ENCODE results near the gene URB2. TPM values are rescaled to one million over a fixed set of nuclear protein-coding genes. Genes with fewer than 3 reads are reported as not detected.
A peak's percentile ranks its signal among the peaks of the same experiment; 100 is the strongest.

Gene URB2
- total and polyA plus RNA-seq, 2 donors (not counting 3 experiments of a cell fraction or from before 2014, with no cell fraction given) = 4.7 to 12.4 TPM

GRCh38 chr1:229623838-229624237 is 2.2 kb upstream of the URB2 start:
- intact Hi-C loops (cut with micrococcal nuclease) (no loop called here), dilution Hi-C loops (cut with MboI; ENCODE audit: extremely low pct_ligation_motif_present, low sequenced_read_pairs) (no loop called here)
- Histone ChIP-seq H3K9ac (replicated peaks; ENCODE audit: extremely low read depth, insufficient read depth, low read length) (no peak overlapping the region), H2AFZ (ENCODE audit: low read depth, low read length) (no peak overlapping the region), H3K79me2 (ENCODE audit: control insufficient read depth, insufficient read depth, low read length) (peaks cover 89% of the 10 kb centered on the region), H3K27ac (ENCODE audit: insufficient read depth, low read depth, low read length) (no peak overlapping the region), H3K4me3 (replicated peaks in 1 of 3; ENCODE audit: insufficient read depth in 1 of 3, low read depth in 1 of 3, low read length in 3 of 3) (no peak overlapping the region), H4K20me1 (replicated peaks; ENCODE audit: control insufficient read depth, extremely low read depth, insufficient read depth, low read length) (no peaks in the 10 kb centered on the region), H3K27me3 (ENCODE audit: control insufficient read depth in 2 of 2, insufficient read depth in 2 of 2, low read length in 2 of 2) (no peaks in the 10 kb centered on the region), H3K9me1 (replicated peaks; ENCODE audit: control insufficient read depth, extremely low read depth, insufficient read depth, low read length) (no peaks in the 10 kb centered on the region), H3K4me2 (ENCODE audit: insufficient read depth, low read length) (no peak overlapping the region), H3K36me3 (ENCODE audit: control insufficient read depth in 2 of 2, extremely low read depth in 1 of 2, insufficient read depth in 2 of 2, low read length in 2 of 2) (no peaks in the 10 kb centered on the region), H3K4me1 (ENCODE audit: control insufficient read depth, extremely low read depth, insufficient read depth, low read length) (peaks cover 16% of the 10 kb centered on the region), H3K9me3 (replicated peaks; ENCODE audit: control insufficient read depth, insufficient read depth, low read length) (no peaks in the 10 kb centered on the region)
- BruUV-seq (replicated peaks) = TSS peak; percentile 20
- POLR2A ChIA-PET = no interaction called here
- TF ChIP-seq POLR2AphosphoS5 (IDR thresholded peaks at IDR 0.05; ENCODE audit: insufficient read depth, low read depth, low read length) = no peak
- DNase-seq (ENCODE audit: low read depth, low spot score) (no peak), FAIRE-seq (no peak)
- CTCF ChIA-PET = interaction anchor here (0.6 to 7.4 kb wide), 3 partner anchors 9 to 65 kb away, joined by 3 to 69 read pairs (median 3); partner anchors contain the start of gene ABCB10

GRCh38 chr1:229624521-229625070 is 1.5 kb upstream of the URB2 start:
- H3K4me3 ChIP-seq (replicated peaks in 1 of 3; ENCODE audit: insufficient read depth in 1 of 3, low read depth in 1 of 3, low read length in 3 of 3) = peak overlapping the region; percentile 71 to 98 (median 75)
- H3K36me3 ChIP-seq (ENCODE audit: control insufficient read depth in 2 of 2, extremely low read depth in 1 of 2, insufficient read depth in 2 of 2, low read length in 2 of 2) = no peaks in the 10 kb centered on the region
- intact Hi-C loops (cut with micrococcal nuclease) (loop anchor here (1.0 kb wide), 1 partner anchor 8 kb away; no protein-coding TSS in a partner anchor), dilution Hi-C loops (cut with MboI; ENCODE audit: extremely low pct_ligation_motif_present, low sequenced_read_pairs) (no loop called here)
- no TSS peak for BruUV-seq (replicated peaks)
- H3K4me1 ChIP-seq (ENCODE audit: control insufficient read depth, extremely low read depth, insufficient read depth, low read length) = peaks cover 16% of the 10 kb centered on the region
- no peaks in the 10 kb centered on the region for H4K20me1 ChIP-seq (replicated peaks; ENCODE audit: control insufficient read depth, extremely low read depth, insufficient read depth, low read length)
- peaks cover 88% of the 10 kb centered on the region for H3K79me2 ChIP-seq (ENCODE audit: control insufficient read depth, insufficient read depth, low read length)
- H2AFZ ChIP-seq (ENCODE audit: low read depth, low read length) = peak overlapping the region; percentile 13
- no peaks in the 10 kb centered on the region for H3K27me3 ChIP-seq (ENCODE audit: control insufficient read depth in 2 of 2, insufficient read depth in 2 of 2, low read length in 2 of 2)
- ChIA-PET POLR2A (interaction anchor here (0.9 kb wide), 1 partner anchor 66 kb away, joined by 3 read pairs; the partner anchor contains the start of gene ABCB10), CTCF (interaction anchor here (1.3 to 7.4 kb wide), 2 partner anchors 66 to 591 kb away, joined by 4 to 69 read pairs; partner anchors contain the start of gene ABCB10)
- TF ChIP-seq FOS (IDR thresholded peaks at IDR 0.05; ENCODE audit: borderline replicate concordance, insufficient read depth, low read length) (no peak), EZH2 (IDR thresholded peaks at IDR 0.05; ENCODE audit: borderline replicate concordance, low read depth, low read length, severe bottlenecking) (no peak), POLR2AphosphoS5 (IDR thresholded peaks at IDR 0.05; ENCODE audit: insufficient read depth, low read depth, low read length) (no peak), MYC (IDR thresholded peaks at IDR 0.05; ENCODE audit: low read depth, low read length) (no peak), GATA2 (IDR thresholded peaks at IDR 0.05; ENCODE audit: insufficient read depth, insufficient read length, low read depth, low read length) (no peak), MAX (IDR thresholded peaks at IDR 0.05; ENCODE audit: insufficient read depth, insufficient read length) (no peak), POLR2A (IDR thresholded peaks at IDR 0.05; ENCODE audit: low read depth, low read length) (no peak), CTCF (IDR thresholded peaks at IDR 0.05; ENCODE audit: extremely low read depth in 1 of 2, insufficient read depth in 1 of 2, low read depth in 1 of 2, low read length in 2 of 2) (no peak), JUN (IDR thresholded peaks at IDR 0.05; ENCODE audit: borderline replicate concordance, insufficient read depth, insufficient read length, low read depth) (no peak)
- no peaks in the 10 kb centered on the region for H3K9me3 ChIP-seq (replicated peaks; ENCODE audit: control insufficient read depth, insufficient read depth, low read length)
- DNase-seq (ENCODE audit: low read depth, low spot score) = no peak
- no peak overlapping the region for H3K27ac ChIP-seq (ENCODE audit: insufficient read depth, low read depth, low read length)
- peak overlapping the region; percentile 89 for H3K4me2 ChIP-seq (ENCODE audit: insufficient read depth, low read length)
- peak overlapping the region; percentile 53 for H3K9ac ChIP-seq (replicated peaks; ENCODE audit: extremely low read depth, insufficient read depth, low read length)
- no peak for FAIRE-seq
- no peaks in the 10 kb centered on the region for H3K9me1 ChIP-seq (replicated peaks; ENCODE audit: control insufficient read depth, extremely low read depth, insufficient read depth, low read length)

Data from endothelial cell of umbilical vein (primary cell).